RWPE2 (cell line): ENCODE results near the gene TRIM71.

Experiments used
- ATAC-seq: fragments of 200-7000 bp; cut with Tn5 transposase; 3 replicates; pipeline ENCODE4 v1.9.1; 2021; ENCODE audit warnings: low read depth
- DNase-seq: peaks from one replicate; pipeline ENCODE4 v3.0.0-alpha.2; 2020; ENCODE audit warnings: low spot score
- H3K27ac ChIP-seq: fragments of 450-650 bp; 2 replicates; pipeline ENCODE4 v1.5.1; 2017; ENCODE audit warnings: mild to moderate bottlenecking; ENCODE audit not compliant: poor library complexity, severe bottlenecking
- H3K27me3 ChIP-seq: fragments of 250-450 bp; sonication (Bioruptor Pico); 2 replicates; pipeline ENCODE4 v1.5.1; 2021; ENCODE audit warnings: mild to moderate bottlenecking, moderate library complexity; ENCODE audit not compliant: insufficient read depth, poor library complexity, severe bottlenecking
- H3K36me3 ChIP-seq: fragments of 250-450 bp; sonication (Bioruptor Pico); 2 replicates; pipeline ENCODE4 v1.5.1; 2020; ENCODE audit warnings: low read depth, mild to moderate bottlenecking, moderate library complexity
- H3K4me1 ChIP-seq: fragments of 250-450 bp; sonication (Bioruptor Pico); 2 replicates; pipeline ENCODE4 v1.5.1; 2021; ENCODE audit warnings: mild to moderate bottlenecking, moderate library complexity; ENCODE audit not compliant: insufficient read depth, poor library complexity, severe bottlenecking
- H3K4me3 ChIP-seq: fragments of 250-450 bp; sonication (Bioruptor Pico); 2 replicates; pipeline ENCODE4 v1.5.1; 2021; ENCODE audit warnings: mild to moderate bottlenecking, moderate library complexity; ENCODE audit not compliant: severe bottlenecking
- H3K9me3 ChIP-seq: fragments of 250-450 bp; sonication (Bioruptor Pico); 2 replicates; pipeline ENCODE4 v1.5.1; 2021; ENCODE audit warnings: mild to moderate bottlenecking, moderate library complexity; ENCODE audit not compliant: severe bottlenecking
- TF ChIP-seq, protein P1 (sequence below): fragments of 450-650 bp; IDR thresholded peaks from one replicate; pipeline ENCODE4 v1.5.1; 2017; ENCODE audit warnings: mild to moderate bottlenecking, moderate library complexity; ENCODE audit not compliant: poor library complexity, severe bottlenecking

The TRIM71 gene

GRCh38 chr3:32876920-32877319 lies 59.1 kb downstream of the TRIM71 start:
- no peaks in the 10 kb centered on the region for H3K27me3 ChIP-seq
- no peaks in the 10 kb centered on the region for H3K36me3 ChIP-seq
- ATAC-seq (no peak), DNase-seq (no peak)
- H3K4me3 ChIP-seq, result no peak overlapping the region
- H3K9me3 ChIP-seq, result no peaks in the 10 kb centered on the region
- TF ChIP-seq, protein P1, sequence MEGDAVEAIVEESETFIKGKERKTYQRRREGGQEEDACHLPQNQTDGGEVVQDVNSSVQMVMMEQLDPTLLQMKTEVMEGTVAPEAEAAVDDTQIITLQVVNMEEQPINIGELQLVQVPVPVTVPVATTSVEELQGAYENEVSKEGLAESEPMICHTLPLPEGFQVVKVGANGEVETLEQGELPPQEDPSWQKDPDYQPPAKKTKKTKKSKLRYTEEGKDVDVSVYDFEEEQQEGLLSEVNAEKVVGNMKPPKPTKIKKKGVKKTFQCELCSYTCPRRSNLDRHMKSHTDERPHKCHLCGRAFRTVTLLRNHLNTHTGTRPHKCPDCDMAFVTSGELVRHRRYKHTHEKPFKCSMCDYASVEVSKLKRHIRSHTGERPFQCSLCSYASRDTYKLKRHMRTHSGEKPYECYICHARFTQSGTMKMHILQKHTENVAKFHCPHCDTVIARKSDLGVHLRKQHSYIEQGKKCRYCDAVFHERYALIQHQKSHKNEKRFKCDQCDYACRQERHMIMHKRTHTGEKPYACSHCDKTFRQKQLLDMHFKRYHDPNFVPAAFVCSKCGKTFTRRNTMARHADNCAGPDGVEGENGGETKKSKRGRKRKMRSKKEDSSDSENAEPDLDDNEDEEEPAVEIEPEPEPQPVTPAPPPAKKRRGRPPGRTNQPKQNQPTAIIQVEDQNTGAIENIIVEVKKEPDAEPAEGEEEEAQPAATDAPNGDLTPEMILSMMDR, result no peak
- H3K4me1 ChIP-seq, result peaks cover 7% of the 10 kb centered on the region
- no peak overlapping the region for H3K27ac ChIP-seq

GRCh38 chr3:32877598-32877997 lies 59.8 kb downstream of the TRIM71 start:
- peaks cover 7% of the 10 kb centered on the region for H3K4me1 ChIP-seq

DNA sequence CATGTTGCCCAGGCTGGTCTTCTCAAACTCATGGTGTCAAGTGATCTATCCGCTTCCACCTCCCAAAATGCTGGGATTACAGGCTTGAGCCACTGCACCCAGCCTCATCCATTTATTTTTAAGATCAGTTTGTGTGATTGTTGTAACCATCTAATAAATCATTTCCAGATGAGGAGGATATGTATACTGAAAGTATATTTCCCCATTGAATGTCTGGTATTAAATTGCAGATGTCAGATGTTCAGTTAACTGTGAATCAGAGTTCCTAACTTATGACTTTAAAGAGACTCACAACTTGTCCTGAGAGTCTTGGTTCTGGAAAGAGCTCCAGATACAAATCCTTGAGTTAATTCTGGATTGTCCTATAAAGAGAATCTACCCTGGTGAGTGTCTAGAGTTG lies 62.4 kb downstream of the TRIM71 start:
- TF ChIP-seq, protein P1, result no peak
- no peak overlapping the region for H3K4me3 ChIP-seq
- peaks cover 4% of the 10 kb centered on the region for H3K4me1 ChIP-seq
- H3K9me3 ChIP-seq, result no peaks in the 10 kb centered on the region
- DNase-seq, result no peak
- no peak overlapping the region for H3K27ac ChIP-seq
- ATAC-seq, result no peak
- H3K36me3 ChIP-seq, result no peaks in the 10 kb centered on the region
- no peaks in the 10 kb centered on the region for H3K27me3 ChIP-seq

More at GRCh38 chr3:32877598-32877997, 59.8 kb downstream of the TRIM71 start:
- Histone ChIP-seq H3K36me3 (no peaks in the 10 kb centered on the region), H3K27me3 (no peaks in the 10 kb centered on the region), H3K4me3 (no peak overlapping the region), H3K9me3 (no peaks in the 10 kb centered on the region), H3K27ac (no peak overlapping the region)
- TF ChIP-seq, protein P1, result no peak
- DNase-seq (no peak), ATAC-seq (no peak)

- no peak overlapping the region for H3K27ac ChIP-seq
- TF ChIP-seq, protein P1, result no peak
- H3K9me3 ChIP-seq, result no peaks in the 10 kb centered on the region
- no peaks in the 10 kb centered on the region for H3K4me1 ChIP-seq
- DNase-seq (no peak), ATAC-seq (no peak)
- no peak overlapping the region for H3K4me3 ChIP-seq
- no peaks in the 10 kb centered on the region for H3K27me3 ChIP-seq
- no peaks in the 10 kb centered on the region for H3K36me3 ChIP-seq
Measured at GRCh38 chr3:32881624-32882023, 63.8 kb downstream of the TRIM71 start.

DNA sequence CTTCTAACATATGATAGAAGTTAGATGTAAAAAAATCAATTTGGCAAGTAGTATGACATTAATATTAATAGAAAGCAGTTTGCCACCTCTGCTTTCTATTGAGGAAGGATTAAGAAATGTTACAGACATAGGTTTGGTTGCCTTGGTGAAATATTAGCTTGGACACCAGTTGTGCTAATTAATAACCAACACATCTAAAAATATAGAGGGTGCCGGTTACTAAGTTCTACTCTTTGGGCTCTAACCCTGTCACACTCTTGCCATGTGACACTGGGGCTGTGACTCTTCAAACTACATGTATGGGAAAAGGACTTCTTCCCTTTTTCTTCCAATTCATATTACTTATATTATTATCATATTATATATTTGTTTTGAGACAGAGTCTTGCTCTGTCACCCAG lies 64.4 kb downstream of the TRIM71 start:
- no peaks in the 10 kb centered on the region for H3K4me1 ChIP-seq
- DNase-seq (no peak), ATAC-seq (no peak)
- H3K27ac ChIP-seq, result no peak overlapping the region
- no peaks in the 10 kb centered on the region for H3K9me3 ChIP-seq
- no peak overlapping the region for H3K4me3 ChIP-seq
- H3K36me3 ChIP-seq, result no peaks in the 10 kb centered on the region
- H3K27me3 ChIP-seq, result no peaks in the 10 kb centered on the region
- TF ChIP-seq, protein P1, result no peak
